Nephron progenitor cell (in vitro differentiated cells): ENCODE results near the gene C10orf53.

ENCODE experiments used
- DNase-seq: peaks from one replicate; pipeline ENCODE4 v3.0.0; 2021
- H3K27ac Mint-ChIP-seq: 2 replicates; pipeline ENCODE4 v1.8.0; 2021; ENCODE audit warnings: mild to moderate bottlenecking, moderate library complexity, mixed read lengths
- H3K27me3 Mint-ChIP-seq: 2 replicates; pipeline ENCODE4 v1.8.0; 2021; ENCODE audit warnings: mild to moderate bottlenecking, low read depth, mixed read lengths; ENCODE audit not compliant: poor library complexity
- H3K36me3 Mint-ChIP-seq: 2 replicates; pipeline ENCODE4 v1.8.0; 2021; ENCODE audit warnings: low read depth, mixed read lengths
- H3K4me1 Mint-ChIP-seq: 2 replicates; pipeline ENCODE4 v1.8.0; 2021; ENCODE audit warnings: mixed read lengths
- H3K4me3 Mint-ChIP-seq: 2 replicates; pipeline ENCODE4 v1.8.0; 2021; ENCODE audit warnings: mild to moderate bottlenecking, moderate library complexity, mixed read lengths
- H3K9me3 Mint-ChIP-seq: 2 replicates; pipeline ENCODE4 v1.8.0; 2021; ENCODE audit warnings: mild to moderate bottlenecking, moderate library complexity, mixed read lengths
- CTCF ChIP-seq: fragments of 200-600 bp; sonication (generic); IDR thresholded peaks from 2 replicates; pipeline ENCODE4 v1.5.0; 2021; ENCODE audit warnings: antibody characterized with exemption

C10orf53 gene

GRCh38 chr10:49651039-49651835, 28.2 kb upstream of the C10orf53 start:
- DNase-seq, result no peak
- peaks cover 47% of the 10 kb centered on the region for H3K27me3 Mint-ChIP-seq
- no peak overlapping the region for H3K4me3 Mint-ChIP-seq
- peaks cover 20% of the 10 kb centered on the region for H3K4me1 Mint-ChIP-seq
- TF ChIP-seq CTCF, result no peak
- H3K27ac Mint-ChIP-seq, result no peak overlapping the region
- no peaks in the 10 kb centered on the region for H3K9me3 Mint-ChIP-seq
- H3K36me3 Mint-ChIP-seq, result no peaks in the 10 kb centered on the region

DNA sequence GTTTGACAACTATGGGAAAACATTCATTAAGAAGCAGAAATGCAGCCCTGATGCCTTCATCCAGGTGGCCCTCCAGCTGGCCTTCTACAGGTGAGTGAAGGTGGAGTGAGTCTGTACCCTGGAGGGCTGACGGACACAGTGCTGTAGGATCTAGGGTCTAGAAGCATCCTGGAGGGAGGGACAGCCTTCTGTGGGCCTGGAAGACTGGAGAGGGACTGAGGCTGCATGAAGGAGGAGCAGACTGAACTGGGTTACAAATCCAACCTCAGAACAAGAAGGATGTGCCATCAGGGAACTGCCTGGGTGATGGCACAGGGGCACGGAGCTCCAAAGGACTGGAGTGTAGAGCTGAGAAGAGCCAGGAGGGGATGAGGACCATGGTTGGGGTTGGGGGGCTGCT, 27.5 kb upstream of the C10orf53 start:
- Mint-ChIP-seq H3K9me3 (peaks cover 7% of the 10 kb centered on the region), H3K27ac (no peak overlapping the region), H3K4me3 (no peak overlapping the region), H3K4me1 (peaks cover 27% of the 10 kb centered on the region), H3K36me3 (no peaks in the 10 kb centered on the region), H3K27me3 (peaks cover 53% of the 10 kb centered on the region)
- no peak for DNase-seq
- no peak for TF ChIP-seq CTCF

DNA sequence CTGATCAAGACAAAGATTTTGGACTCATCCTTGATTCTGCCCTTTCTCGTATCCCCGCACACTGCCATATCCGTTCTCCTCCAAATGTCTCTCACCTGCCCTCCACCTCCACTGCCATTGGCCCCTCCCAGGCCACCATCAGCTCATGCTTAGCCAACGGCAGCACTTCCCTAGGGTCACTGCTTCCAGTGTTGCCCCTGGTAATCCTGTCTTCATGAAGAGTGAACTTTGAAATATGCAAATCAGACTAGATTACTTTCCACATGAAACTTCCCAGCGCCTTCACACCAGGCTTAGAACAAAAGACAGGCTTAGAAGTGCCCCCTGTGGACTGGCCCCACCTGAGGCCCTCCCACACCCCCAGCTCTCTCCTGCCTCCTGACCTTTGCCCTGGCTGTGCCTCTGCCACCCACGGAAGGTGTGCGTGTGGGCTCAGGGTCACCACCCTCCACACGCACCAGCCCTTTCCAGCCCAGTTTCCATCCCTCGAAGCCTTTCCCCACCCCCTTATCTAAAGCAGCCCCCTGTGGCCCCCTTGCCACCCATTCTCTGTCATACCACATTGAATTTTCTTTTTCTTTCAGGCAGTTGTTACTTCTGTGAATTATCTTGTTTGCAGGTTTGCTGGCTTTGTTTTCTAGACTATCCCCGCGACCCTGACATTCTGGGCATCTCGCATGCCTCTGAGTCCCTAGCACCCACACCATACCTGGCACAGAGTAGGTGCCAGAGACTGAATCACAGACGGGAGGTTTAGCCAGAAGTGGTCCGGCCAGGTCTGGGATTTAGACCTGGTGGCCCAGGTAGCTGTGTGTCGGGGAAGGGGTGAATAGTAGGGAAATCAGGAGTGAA, 26.8 kb upstream of the C10orf53 start:
- peaks cover 9% of the 10 kb centered on the region for H3K9me3 Mint-ChIP-seq
- H3K27me3 Mint-ChIP-seq, result peaks cover 46% of the 10 kb centered on the region
- H3K36me3 Mint-ChIP-seq, result no peaks in the 10 kb centered on the region
- H3K4me3 Mint-ChIP-seq, result no peak overlapping the region
- no peak for DNase-seq
- no peak for TF ChIP-seq CTCF
- H3K4me1 Mint-ChIP-seq, result peaks cover 29% of the 10 kb centered on the region
- no peak overlapping the region for H3K27ac Mint-ChIP-seq

DNA sequence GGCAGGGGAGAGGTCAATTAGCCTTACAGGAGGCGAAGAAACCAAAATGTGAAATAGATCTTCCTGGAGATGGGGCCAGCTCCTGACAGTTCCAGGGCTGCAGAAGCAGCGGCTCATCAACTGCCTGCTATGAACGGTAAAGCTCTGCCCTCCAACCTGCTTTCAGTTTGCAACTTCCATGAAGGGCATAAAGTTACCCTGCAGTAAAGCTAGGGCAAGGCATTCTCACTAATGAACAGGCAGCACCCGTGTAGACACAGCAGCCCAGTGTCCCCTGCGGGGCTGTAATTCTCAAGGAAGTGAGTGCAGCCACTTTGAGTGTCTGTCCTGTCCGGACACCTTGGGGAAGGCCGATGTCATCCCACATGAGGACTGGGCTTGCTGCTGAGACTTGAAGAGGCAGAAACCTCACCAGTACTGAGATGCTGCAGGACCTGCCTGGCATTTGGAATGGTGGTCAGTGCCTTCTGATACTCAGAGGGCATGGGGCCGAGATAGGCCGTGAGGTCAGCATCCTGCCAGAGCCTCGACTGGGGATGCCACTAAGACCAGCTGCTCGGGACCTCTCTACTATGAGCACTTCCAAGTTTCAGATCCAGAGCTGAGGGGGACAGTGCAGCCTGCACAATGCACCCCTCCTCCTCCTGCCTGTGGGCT, 26.1 kb upstream of the C10orf53 start:
- H3K27ac Mint-ChIP-seq, result no peak overlapping the region
- no peak overlapping the region for H3K4me3 Mint-ChIP-seq
- H3K4me1 Mint-ChIP-seq, result peaks cover 25% of the 10 kb centered on the region
- TF ChIP-seq CTCF, result no peak
- H3K9me3 Mint-ChIP-seq, result peaks cover 16% of the 10 kb centered on the region
- H3K27me3 Mint-ChIP-seq, result peaks cover 46% of the 10 kb centered on the region
- no peaks in the 10 kb centered on the region for H3K36me3 Mint-ChIP-seq
- DNase-seq, result no peak

DNA sequence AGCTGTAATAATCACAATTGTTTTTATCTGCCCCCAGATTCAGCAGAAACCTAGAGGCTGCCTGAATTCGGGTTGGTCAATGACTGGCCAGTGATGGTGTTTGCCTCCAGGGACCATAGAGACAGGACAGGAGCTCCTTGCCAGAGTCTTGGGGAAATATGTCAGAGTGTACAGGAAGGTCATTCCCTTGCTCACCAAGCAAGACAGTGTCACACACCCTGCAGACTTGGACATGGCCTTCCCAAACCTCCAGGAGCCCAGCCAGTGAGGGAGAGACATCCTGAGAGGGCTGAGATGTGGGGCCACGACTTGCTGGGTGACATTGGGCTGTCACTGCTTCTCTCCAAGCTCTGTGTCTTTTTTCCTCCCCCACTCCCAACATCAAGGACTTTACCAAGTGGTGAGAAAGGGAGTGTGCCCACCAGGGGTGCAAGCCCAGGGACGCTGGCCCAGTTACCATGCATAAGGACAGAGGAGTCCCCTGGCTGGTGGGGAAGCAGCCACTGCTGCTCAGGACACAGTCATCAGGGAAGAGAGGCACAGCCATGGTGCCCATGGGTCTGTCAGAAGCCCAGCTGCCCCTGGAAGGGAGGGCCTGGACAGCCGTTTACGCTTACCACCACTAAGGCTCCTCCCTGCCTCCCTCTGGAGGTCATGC, 25.3 kb upstream of the C10orf53 start:
- Mint-ChIP-seq H3K36me3 (peaks cover 5% of the 10 kb centered on the region), H3K9me3 (peaks cover 23% of the 10 kb centered on the region), H3K27ac (no peak overlapping the region), H3K27me3 (peaks cover 46% of the 10 kb centered on the region), H3K4me1 (peaks cover 17% of the 10 kb centered on the region), H3K4me3 (no peak overlapping the region)
- TF ChIP-seq CTCF, result no peak
- no peak for DNase-seq
